HepG2 (cell line): Measurements from ENCODE around the gene TPM2. TPM values are rescaled to one million over a fixed set of nuclear protein-coding genes. Genes with fewer than 3 reads are reported as not detected.

Experiments
- BHLHE40 ChIP-seq: IDR thresholded peaks from 2 replicates; pipeline ENCODE4 v1.6.1; 2011; ENCODE audit warnings: low read length, improper control_type of control experiment
- PAX8 ChIP-seq: sonication (generic); formaldehyde crosslinking; IDR thresholded peaks from 2 replicates; pipeline ENCODE4 v1.8.0; 2022; ENCODE audit warnings: mild to moderate bottlenecking, missing genetic modification reagents, borderline replicate concordance
- PRMT3 ChIP-seq: sonication (generic); formaldehyde crosslinking; IDR thresholded peaks from 2 replicates; pipeline ENCODE4 v1.8.1; 2022; ENCODE audit warnings: low read depth, mild to moderate bottlenecking, moderate library complexity, missing genetic modification reagents, borderline replicate concordance
- TIGD3 ChIP-seq: sonication (generic); formaldehyde crosslinking; IDR thresholded peaks from 2 replicates; pipeline ENCODE4 v1.5.1; 2020; ENCODE audit warnings: mild to moderate bottlenecking, missing genetic modification reagents, borderline replicate concordance
- XBP1 ChIP-seq: sonication (generic); formaldehyde crosslinking; IDR thresholded peaks from 2 replicates; pipeline ENCODE4 v1.5.0; 2020; ENCODE audit warnings: missing genetic modification reagents
- ZBTB38 ChIP-seq: sonication (generic); formaldehyde crosslinking; IDR thresholded peaks from 2 replicates; pipeline ENCODE4 v1.5.1; 2020; ENCODE audit warnings: mild to moderate bottlenecking, missing genetic modification reagents
- ZEB1 ChIP-seq: IDR thresholded peaks from 2 replicates; pipeline ENCODE4 v1.6.1; 2012; ENCODE audit warnings: mild to moderate bottlenecking, low read depth, inconsistent platforms; ENCODE audit not compliant: insufficient replicate concordance
- ZNF446 ChIP-seq: sonication (generic); formaldehyde crosslinking; IDR thresholded peaks from 2 replicates; pipeline ENCODE4 v1.5.0; 2020; ENCODE audit warnings: mild to moderate bottlenecking, missing genetic modification reagents
- ZNF841 ChIP-seq: sonication (generic); formaldehyde crosslinking; IDR thresholded peaks from 2 replicates; pipeline ENCODE4 v1.8.1; 2023; ENCODE audit warnings: missing genetic modification reagents, borderline replicate concordance
- polyA plus RNA-seq, 8 experiments: library from polyadenylated mRNA; depleted of rRNA in 3 of 8; stranded (reverse) in 7 of 8; unstranded in 1 of 8; fragments of >200 nt; fragmentation: Illumina TruSeq in 4 of 8; extraction: Trizol in 4 of 8; gene quantifications; 2 replicates each; pipeline versions ENCODE4 v1.2.1 to v1.2.3, GENCODE V29; 2011 to 2016; ENCODE audit warnings: low read depth in 4 of 8, missing spikeins in 1 of 8, mixed read lengths in 1 of 8; ENCODE audit not compliant: insufficient read depth in 1 of 8
- total RNA-seq, 5 experiments: library from RNA; depleted of rRNA; stranded (reverse); fragments of >200 nt; fragmentation: Illumina TruSeq; extraction: Trizol; gene quantifications; 2 replicates each; pipeline ENCODE4 v1.2.3, GENCODE V29; 2016; ENCODE audit warnings: low read depth in 1 of 5
- TF ChIP-seq, protein P1 (sequence below): IDR thresholded peaks from 2 replicates; pipeline ENCODE4 v1.6.1; 2012; ENCODE audit warnings: low read length, improper control_type of control experiment
- TF ChIP-seq, protein P2 (sequence below): sonication (generic); formaldehyde crosslinking; IDR thresholded peaks from 2 replicates; pipeline ENCODE4 v1.9.0; 2021; ENCODE audit warnings: missing genetic modification reagents, mild to moderate bottlenecking, borderline replicate concordance
- TF ChIP-seq, protein P3 (sequence below): sonication (generic); formaldehyde crosslinking; IDR thresholded peaks from 2 replicates; pipeline ENCODE4 v1.5.0; 2020; ENCODE audit warnings: missing genetic modification reagents
- TF ChIP-seq, protein P4 (sequence below): sonication (generic); formaldehyde crosslinking; IDR thresholded peaks from 2 replicates; pipeline ENCODE4 v1.4.0; 2020; ENCODE audit warnings: mild to moderate bottlenecking, missing genetic modification reagents
- TF ChIP-seq, protein P5 (sequence below): sonication (generic); formaldehyde crosslinking; conservative IDR thresholded peaks from 2 replicates; pipeline ENCODE4 v1.8.0; 2022; ENCODE audit warnings: missing genetic modification reagents

TPM2 gene
- total and polyA plus RNA-seq, 2 of the 13 experiments (the other 11 are each of a cell fraction or from before 2014, with no cell fraction given), result 3.1 to 10.7 TPM

DNA sequence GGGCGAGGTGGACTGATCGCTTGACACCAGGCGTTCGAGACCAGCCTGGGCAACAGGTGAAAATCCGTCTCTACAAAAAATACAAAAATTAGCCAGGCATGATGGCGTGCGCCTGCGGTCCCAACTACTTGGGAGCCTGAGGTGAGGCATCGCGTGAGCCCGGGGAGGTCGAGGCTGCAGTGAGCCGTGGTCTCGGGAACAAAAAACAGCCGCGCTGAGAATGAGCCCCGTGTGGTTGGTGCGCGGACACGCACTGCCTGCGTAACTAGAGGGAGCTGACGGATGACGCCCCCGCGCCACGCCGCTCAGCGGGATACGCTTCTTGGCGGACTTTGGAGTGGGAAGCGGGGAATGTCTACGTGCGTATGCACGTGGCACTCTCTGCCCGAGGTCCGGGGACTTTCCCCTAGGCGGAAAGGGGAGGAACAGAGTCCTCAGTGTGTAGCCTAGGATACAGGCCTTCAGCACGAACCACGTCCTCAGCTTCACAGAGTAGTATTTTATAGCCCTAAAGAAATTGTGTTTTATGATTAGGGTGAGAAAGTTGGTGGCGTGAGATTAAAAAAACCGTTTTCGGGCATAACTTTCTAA lies 32.1 kb downstream of the TPM2 start, which contains the start of gene RMRP (continued):
- TF ChIP-seq, protein P1, sequence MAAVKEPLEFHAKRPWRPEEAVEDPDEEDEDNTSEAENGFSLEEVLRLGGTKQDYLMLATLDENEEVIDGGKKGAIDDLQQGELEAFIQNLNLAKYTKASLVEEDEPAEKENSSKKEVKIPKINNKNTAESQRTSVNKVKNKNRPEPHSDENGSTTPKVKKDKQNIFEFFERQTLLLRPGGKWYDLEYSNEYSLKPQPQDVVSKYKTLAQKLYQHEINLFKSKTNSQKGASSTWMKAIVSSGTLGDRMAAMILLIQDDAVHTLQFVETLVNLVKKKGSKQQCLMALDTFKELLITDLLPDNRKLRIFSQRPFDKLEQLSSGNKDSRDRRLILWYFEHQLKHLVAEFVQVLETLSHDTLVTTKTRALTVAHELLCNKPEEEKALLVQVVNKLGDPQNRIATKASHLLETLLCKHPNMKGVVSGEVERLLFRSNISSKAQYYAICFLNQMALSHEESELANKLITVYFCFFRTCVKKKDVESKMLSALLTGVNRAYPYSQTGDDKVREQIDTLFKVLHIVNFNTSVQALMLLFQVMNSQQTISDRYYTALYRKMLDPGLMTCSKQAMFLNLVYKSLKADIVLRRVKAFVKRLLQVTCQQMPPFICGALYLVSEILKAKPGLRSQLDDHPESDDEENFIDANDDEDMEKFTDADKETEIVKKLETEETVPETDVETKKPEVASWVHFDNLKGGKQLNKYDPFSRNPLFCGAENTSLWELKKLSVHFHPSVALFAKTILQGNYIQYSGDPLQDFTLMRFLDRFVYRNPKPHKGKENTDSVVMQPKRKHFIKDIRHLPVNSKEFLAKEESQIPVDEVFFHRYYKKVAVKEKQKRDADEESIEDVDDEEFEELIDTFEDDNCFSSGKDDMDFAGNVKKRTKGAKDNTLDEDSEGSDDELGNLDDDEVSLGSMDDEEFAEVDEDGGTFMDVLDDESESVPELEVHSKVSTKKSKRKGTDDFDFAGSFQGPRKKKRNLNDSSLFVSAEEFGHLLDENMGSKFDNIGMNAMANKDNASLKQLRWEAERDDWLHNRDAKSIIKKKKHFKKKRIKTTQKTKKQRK, result no peak
- TF ChIP-seq ZBTB38, result peak; percentile 93
- TF ChIP-seq ZEB1, result no peak
- peak; percentile 54; the same call in 1 of the 2 replicates for TF ChIP-seq ZNF841 (CRISPR knock-in tag)
- no peak for TF ChIP-seq ZNF446 (CRISPR knock-in tag)
- TF ChIP-seq, protein P2, sequence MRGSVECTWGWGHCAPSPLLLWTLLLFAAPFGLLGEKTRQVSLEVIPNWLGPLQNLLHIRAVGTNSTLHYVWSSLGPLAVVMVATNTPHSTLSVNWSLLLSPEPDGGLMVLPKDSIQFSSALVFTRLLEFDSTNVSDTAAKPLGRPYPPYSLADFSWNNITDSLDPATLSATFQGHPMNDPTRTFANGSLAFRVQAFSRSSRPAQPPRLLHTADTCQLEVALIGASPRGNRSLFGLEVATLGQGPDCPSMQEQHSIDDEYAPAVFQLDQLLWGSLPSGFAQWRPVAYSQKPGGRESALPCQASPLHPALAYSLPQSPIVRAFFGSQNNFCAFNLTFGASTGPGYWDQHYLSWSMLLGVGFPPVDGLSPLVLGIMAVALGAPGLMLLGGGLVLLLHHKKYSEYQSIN (CRISPR knock-in tag), result no peak; the same call in 1 of the 2 replicates
- TF ChIP-seq PRMT3 (CRISPR knock-in tag), result peak; percentile 94; the same call in 1 of the 2 replicates
- 0 out of 2 replicates have a peak, but pooled peaks have one; percentile 56 for TF ChIP-seq TIGD3
- peak; percentile 91 for TF ChIP-seq BHLHE40
- TF ChIP-seq, protein P3, sequence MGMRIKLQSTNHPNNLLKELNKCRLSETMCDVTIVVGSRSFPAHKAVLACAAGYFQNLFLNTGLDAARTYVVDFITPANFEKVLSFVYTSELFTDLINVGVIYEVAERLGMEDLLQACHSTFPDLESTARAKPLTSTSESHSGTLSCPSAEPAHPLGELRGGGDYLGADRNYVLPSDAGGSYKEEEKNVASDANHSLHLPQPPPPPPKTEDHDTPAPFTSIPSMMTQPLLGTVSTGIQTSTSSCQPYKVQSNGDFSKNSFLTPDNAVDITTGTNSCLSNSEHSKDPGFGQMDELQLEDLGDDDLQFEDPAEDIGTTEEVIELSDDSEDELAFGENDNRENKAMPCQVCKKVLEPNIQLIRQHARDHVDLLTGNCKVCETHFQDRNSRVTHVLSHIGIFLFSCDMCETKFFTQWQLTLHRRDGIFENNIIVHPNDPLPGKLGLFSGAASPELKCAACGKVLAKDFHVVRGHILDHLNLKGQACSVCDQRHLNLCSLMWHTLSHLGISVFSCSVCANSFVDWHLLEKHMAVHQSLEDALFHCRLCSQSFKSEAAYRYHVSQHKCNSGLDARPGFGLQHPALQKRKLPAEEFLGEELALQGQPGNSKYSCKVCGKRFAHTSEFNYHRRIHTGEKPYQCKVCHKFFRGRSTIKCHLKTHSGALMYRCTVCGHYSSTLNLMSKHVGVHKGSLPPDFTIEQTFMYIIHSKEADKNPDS (CRISPR knock-in tag), result peak; percentile 22; the same call in 1 of the 2 replicates
- TF ChIP-seq PAX8 (CRISPR knock-in tag), result no peak
- TF ChIP-seq, protein P4, sequence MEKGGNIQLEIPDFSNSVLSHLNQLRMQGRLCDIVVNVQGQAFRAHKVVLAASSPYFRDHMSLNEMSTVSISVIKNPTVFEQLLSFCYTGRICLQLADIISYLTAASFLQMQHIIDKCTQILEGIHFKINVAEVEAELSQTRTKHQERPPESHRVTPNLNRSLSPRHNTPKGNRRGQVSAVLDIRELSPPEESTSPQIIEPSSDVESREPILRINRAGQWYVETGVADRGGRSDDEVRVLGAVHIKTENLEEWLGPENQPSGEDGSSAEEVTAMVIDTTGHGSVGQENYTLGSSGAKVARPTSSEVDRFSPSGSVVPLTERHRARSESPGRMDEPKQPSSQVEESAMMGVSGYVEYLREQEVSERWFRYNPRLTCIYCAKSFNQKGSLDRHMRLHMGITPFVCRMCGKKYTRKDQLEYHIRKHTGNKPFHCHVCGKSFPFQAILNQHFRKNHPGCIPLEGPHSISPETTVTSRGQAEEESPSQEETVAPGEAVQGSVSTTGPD (CRISPR knock-in tag), result no peak
- TF ChIP-seq, protein P5, sequence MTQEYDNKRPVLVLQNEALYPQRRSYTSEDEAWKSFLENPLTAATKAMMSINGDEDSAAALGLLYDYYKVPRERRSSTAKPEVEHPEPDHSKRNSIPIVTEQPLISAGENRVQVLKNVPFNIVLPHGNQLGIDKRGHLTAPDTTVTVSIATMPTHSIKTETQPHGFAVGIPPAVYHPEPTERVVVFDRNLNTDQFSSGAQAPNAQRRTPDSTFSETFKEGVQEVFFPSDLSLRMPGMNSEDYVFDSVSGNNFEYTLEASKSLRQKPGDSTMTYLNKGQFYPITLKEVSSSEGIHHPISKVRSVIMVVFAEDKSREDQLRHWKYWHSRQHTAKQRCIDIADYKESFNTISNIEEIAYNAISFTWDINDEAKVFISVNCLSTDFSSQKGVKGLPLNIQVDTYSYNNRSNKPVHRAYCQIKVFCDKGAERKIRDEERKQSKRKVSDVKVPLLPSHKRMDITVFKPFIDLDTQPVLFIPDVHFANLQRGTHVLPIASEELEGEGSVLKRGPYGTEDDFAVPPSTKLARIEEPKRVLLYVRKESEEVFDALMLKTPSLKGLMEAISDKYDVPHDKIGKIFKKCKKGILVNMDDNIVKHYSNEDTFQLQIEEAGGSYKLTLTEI (CRISPR knock-in tag), result no peak
- peak; percentile 97 for TF ChIP-seq XBP1 (CRISPR knock-in tag)
